ENCODE measurements around the gene HTRA1. TPM values are rescaled to one million over a fixed set of nuclear protein-coding genes. Genes with fewer than 3 reads are reported as not detected.

Gene HTRA1
- total RNA-seq, result 100 to 1,000 TPM in 2 of 10 donors, 10 to 100 TPM in 8; 23.4 to 108 (median 73.1) TPM
- polyA plus RNA-seq, result 10 to 100 TPM; 31.9 to 35.4 TPM
- long read RNA-seq, donor 1, transcript HTRA1-201 (9 exons, 2,120 nt), result major isoform, 53 of 66 reads
- long read RNA-seq, donor 1, transcript HTRA1-202 (6 exons, 1,214 nt), result minor isoform, 8 of 66 reads
- long read RNA-seq, donor 1, partial matches to known transcripts, result 1 of 66 reads
- long read RNA-seq, donor 1, other reads (novel, unspliced or antisense), result 4 of 66 reads
- long read RNA-seq, donor 2, transcript HTRA1-201 (9 exons, 2,120 nt), result major isoform, 71 of 87 reads
- long read RNA-seq, donor 2, transcript HTRA1-202 (6 exons, 1,214 nt), result minor isoform, 8 of 87 reads
- long read RNA-seq, donor 2, partial matches to known transcripts, result 3 of 87 reads
- long read RNA-seq, donor 2, other reads (novel, unspliced or antisense), result 5 of 87 reads
- long read RNA-seq, donor 3, partial matches to known transcripts, result 5 of 7 reads
- long read RNA-seq, donor 3, other reads (novel, unspliced or antisense), result 0 of 7 reads

- intact Hi-C loops (cut with DNase I), result loop anchor here in 5 of 10 donors (5.0 to 10.0 kb wide), 4 partner anchors 36 to 106 kb away; partner anchors contain the start of gene DMBT1 (in 1 of the 5)
- Histone ChIP-seq H3K4me1 (peaks cover 13 to 59% (median 38%) of the 10 kb centered on the region in 9 donors), H3K9me3 (no peaks in the 10 kb centered on the region), H3K27ac (peak within 1 kb of the TSS; percentile 51 to 89 (median 77)), H3K27me3 (peaks cover 0 to 73% (median 0%) of the 10 kb centered on the region in 7 donors), H3K36me3 (peaks cover 0 to 11% (median 0%) of the 10 kb centered on the region in 9 donors), H3K4me3 (peak within 1 kb of the TSS; percentile 47 to 87 (median 78))
- 0% methylated on average over 20 to 56 of the region's 56 CpGs for WGBS, 2 donors
- no peak for TF ChIP-seq CTCF (IDR thresholded peaks at IDR 0.05)
- ATAC-seq (peak; percentile 73 to 89 (median 82)), DNase-seq (peak; percentile 83 to 86)
These were observed at the start of gene HTRA1 for GRCh38 chr10:122461367-122461728. Gene HTRA1, plus strand, starts transcription at chr10:122461553. Its CDS starts 100 bp downstream, at chr10:122461653.

GRCh38 chr10:122413327-122413726 lies 48.0 kb upstream of the HTRA1 start:
- TF ChIP-seq CTCF (IDR thresholded peaks at IDR 0.05), result no peak
- H3K9me3 ChIP-seq, result no peaks in the 10 kb centered on the region
- no peak overlapping the region for H3K4me3 ChIP-seq
- H3K4me1 ChIP-seq, result peaks cover 0 to 24% (median 0%) of the 10 kb centered on the region in 9 donors
- H3K36me3 ChIP-seq, result peaks cover 0 to 98% (median 13%) of the 10 kb centered on the region in 9 donors
- no peaks in the 10 kb centered on the region for H3K27me3 ChIP-seq
- H3K27ac ChIP-seq, result no peak overlapping the region
- DNase-seq (no peak), ATAC-seq (no peak)
- intact Hi-C loops (cut with DNase I), result no loop called here

GRCh38 chr10:122417667-122418066 lies 43.7 kb upstream of the HTRA1 start:
- intact Hi-C loops (cut with DNase I), result no loop called here
- H3K9me3 ChIP-seq, result no peaks in the 10 kb centered on the region
- DNase-seq, result no peak
- H3K27me3 ChIP-seq, result no peaks in the 10 kb centered on the region
- peaks cover 0 to 66% (median 30%) of the 10 kb centered on the region in 9 donors for H3K4me1 ChIP-seq
- ATAC-seq, result no peak
- WGBS, 2 donors, result 93 to 95% methylated on average over 2 of the region's 2 CpGs
- no peak for TF ChIP-seq CTCF (IDR thresholded peaks at IDR 0.05)
- peaks cover 0 to 100% (median 14%) of the 10 kb centered on the region in 9 donors for H3K36me3 ChIP-seq
- no peak overlapping the region for H3K4me3 ChIP-seq
- H3K27ac ChIP-seq, result peak overlapping the region in 1 of 10 donors; percentile 54

GRCh38 chr10:122419016-122419415 lies 42.3 kb upstream of the HTRA1 start:
- no peak for TF ChIP-seq CTCF (IDR thresholded peaks at IDR 0.05)
- intact Hi-C loops (cut with DNase I), result no loop called here
- WGBS, 2 donors, result 76 to 82% methylated on average over 1 of the region's 1 CpG
- H3K27me3 ChIP-seq, result no peaks in the 10 kb centered on the region
- no peak for ATAC-seq
- H3K9me3 ChIP-seq, result no peaks in the 10 kb centered on the region
- H3K27ac ChIP-seq, result no peak overlapping the region
- H3K4me1 ChIP-seq, result peaks cover 0 to 66% (median 30%) of the 10 kb centered on the region in 9 donors
- H3K4me3 ChIP-seq, result no peak overlapping the region
- DNase-seq, result no peak
- H3K36me3 ChIP-seq, result peaks cover 0 to 99% (median 14%) of the 10 kb centered on the region in 9 donors

Data from heart right ventricle (tissue), 16 donors.